ENCODE measurements around the gene PLD2.

Gene PLD2, protein sequence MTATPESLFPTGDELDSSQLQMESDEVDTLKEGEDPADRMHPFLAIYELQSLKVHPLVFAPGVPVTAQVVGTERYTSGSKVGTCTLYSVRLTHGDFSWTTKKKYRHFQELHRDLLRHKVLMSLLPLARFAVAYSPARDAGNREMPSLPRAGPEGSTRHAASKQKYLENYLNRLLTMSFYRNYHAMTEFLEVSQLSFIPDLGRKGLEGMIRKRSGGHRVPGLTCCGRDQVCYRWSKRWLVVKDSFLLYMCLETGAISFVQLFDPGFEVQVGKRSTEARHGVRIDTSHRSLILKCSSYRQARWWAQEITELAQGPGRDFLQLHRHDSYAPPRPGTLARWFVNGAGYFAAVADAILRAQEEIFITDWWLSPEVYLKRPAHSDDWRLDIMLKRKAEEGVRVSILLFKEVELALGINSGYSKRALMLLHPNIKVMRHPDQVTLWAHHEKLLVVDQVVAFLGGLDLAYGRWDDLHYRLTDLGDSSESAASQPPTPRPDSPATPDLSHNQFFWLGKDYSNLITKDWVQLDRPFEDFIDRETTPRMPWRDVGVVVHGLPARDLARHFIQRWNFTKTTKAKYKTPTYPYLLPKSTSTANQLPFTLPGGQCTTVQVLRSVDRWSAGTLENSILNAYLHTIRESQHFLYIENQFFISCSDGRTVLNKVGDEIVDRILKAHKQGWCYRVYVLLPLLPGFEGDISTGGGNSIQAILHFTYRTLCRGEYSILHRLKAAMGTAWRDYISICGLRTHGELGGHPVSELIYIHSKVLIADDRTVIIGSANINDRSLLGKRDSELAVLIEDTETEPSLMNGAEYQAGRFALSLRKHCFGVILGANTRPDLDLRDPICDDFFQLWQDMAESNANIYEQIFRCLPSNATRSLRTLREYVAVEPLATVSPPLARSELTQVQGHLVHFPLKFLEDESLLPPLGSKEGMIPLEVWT

DNA sequence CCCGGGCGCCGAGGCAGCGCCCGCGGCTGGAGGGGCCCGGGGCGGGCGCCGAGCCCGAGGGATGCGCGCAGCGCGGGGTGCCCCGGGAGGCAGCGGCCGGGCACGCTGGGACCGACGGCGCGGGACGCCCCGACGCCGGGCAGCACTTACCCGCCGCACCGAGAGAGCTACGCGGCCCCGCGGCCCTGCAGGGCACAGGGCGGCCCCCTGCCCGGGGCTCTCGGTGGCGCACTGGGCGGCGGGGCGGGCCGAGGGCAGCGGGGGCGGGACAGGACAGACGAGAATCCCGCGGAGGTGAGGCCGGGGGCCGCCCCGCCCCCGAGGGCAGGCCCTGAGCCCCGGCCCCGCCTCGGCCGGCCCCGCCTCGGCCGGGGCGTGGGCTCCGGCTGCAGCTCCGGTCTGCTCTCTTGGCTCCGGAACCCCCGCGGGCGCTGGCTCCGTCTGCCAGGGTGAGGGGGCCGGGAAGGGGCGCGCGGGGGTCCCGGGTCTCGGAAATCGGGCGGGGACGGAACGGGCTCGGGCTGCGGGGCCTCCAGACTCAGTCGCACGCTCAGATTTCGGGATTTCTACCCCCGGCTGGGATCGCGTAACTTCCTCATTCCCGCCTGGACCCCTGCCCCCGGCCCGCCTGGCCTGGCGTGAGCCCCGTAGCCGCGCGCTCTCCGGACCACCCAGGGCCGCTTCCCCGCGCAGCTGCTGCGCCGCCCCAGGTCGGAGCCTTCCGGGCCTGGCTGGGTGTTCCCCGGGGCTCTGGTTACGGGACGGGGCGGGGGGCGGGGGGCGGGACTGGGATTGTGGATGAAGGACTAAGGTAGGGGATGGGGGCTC lies at the start of gene PLD2:
TSS of gene PLD2 (plus strand) at position 376 of the 828 bp plus-strand sequence. CDS start 621 bp downstream, outside the sequence.
- Histone ChIP-seq H2AFZ (ENCODE audit: low read depth) (no peak within 1 kb of the TSS; the same call in 1 of the 2 replicates), H3K9ac (no peak within 1 kb of the TSS; the same call in 1 of the 2 replicates), H4K20me1 (ENCODE audit: insufficient read depth) (no peaks in the 10 kb centered on the region), H3K4me1 (ENCODE audit: low read depth, poor library complexity, severe bottlenecking) (peaks cover 3% of the 10 kb centered on the region), H3K27ac (no peak within 1 kb of the TSS), H3K4me2 (peak within 1 kb of the TSS; percentile 29; the same call in 1 of the 2 replicates), H3K36me3 (ENCODE audit: insufficient read depth) (no peaks in the 10 kb centered on the region), H3K79me2 (ENCODE audit: insufficient read depth, low read depth) (no peaks in the 10 kb centered on the region), H3K27me3 (ENCODE audit: insufficient read depth, low read depth) (no peaks in the 10 kb centered on the region), H3K4me3 (IDR thresholded peaks at IDR 0.05; ENCODE audit: insufficient read depth, low read depth, low read length) (no peak within 1 kb of the TSS)
- TF ChIP-seq, protein P1, sequence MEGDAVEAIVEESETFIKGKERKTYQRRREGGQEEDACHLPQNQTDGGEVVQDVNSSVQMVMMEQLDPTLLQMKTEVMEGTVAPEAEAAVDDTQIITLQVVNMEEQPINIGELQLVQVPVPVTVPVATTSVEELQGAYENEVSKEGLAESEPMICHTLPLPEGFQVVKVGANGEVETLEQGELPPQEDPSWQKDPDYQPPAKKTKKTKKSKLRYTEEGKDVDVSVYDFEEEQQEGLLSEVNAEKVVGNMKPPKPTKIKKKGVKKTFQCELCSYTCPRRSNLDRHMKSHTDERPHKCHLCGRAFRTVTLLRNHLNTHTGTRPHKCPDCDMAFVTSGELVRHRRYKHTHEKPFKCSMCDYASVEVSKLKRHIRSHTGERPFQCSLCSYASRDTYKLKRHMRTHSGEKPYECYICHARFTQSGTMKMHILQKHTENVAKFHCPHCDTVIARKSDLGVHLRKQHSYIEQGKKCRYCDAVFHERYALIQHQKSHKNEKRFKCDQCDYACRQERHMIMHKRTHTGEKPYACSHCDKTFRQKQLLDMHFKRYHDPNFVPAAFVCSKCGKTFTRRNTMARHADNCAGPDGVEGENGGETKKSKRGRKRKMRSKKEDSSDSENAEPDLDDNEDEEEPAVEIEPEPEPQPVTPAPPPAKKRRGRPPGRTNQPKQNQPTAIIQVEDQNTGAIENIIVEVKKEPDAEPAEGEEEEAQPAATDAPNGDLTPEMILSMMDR (conservative IDR thresholded peaks at IDR 0.05; ENCODE audit: low read depth, low read length): no peak

DNA sequence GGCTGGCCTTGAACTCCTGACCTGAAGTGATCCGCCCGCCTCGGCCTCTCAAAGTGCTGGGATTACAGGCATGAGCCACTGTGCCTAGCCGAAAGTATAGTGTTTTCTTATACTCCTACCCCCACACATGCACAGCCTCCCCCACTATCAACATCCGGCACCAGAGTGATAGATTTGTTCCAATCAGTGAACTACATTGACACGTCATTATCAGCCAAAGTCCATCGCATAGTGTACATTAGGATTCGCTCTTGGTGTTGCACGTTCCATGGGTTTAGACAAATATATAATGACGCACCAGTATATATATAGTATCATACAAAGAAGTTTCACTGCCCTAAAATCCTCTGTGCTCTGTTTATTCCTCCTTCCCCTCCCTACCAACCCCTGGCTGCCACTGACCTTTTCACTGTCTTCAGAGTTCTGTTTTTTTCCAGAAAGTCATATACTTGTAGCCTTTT lies 47.1 kb upstream of the PLD2 start:
- Histone ChIP-seq H3K27me3 (ENCODE audit: insufficient read depth, low read depth) (no peaks in the 10 kb centered on the region), H4K20me1 (ENCODE audit: insufficient read depth) (no peaks in the 10 kb centered on the region), H3K4me1 (ENCODE audit: low read depth, poor library complexity, severe bottlenecking) (no peaks in the 10 kb centered on the region), H3K9ac (no peak overlapping the region), H3K36me3 (ENCODE audit: insufficient read depth) (no peaks in the 10 kb centered on the region), H3K79me2 (ENCODE audit: insufficient read depth, low read depth) (no peaks in the 10 kb centered on the region), H3K4me3 (IDR thresholded peaks at IDR 0.05; ENCODE audit: insufficient read depth, low read depth, low read length) (no peak overlapping the region), H3K27ac (no peak overlapping the region), H3K4me2 (no peak overlapping the region), H2AFZ (ENCODE audit: low read depth) (no peak overlapping the region)
- TF ChIP-seq, protein P1 (conservative IDR thresholded peaks at IDR 0.05; ENCODE audit: low read depth, low read length): no peak

DNA sequence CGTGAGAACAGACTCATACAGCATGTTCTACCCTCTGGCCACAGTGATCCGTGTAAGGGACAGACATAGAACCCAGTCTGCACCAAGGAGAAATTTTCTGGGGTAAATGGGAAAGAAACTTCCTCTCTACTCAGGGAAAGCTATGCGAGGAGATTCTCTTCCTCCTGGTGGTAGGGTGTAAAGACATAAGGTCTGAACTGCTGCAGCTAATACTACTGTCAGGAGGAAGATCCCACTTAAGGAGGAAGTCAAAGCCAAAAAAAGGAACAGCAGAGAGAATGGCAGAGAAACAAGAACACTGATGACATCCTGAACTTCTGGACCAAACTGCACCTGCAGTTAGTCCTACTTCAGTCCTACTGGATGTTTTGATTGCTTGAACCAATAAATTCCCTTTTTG lies 42.4 kb upstream of the PLD2 start:
- no peak overlapping the region for H2AFZ ChIP-seq (ENCODE audit: low read depth)
- TF ChIP-seq, protein P1 (conservative IDR thresholded peaks at IDR 0.05; ENCODE audit: low read depth, low read length): no peak
- H4K20me1 ChIP-seq (ENCODE audit: insufficient read depth): no peaks in the 10 kb centered on the region
- no peaks in the 10 kb centered on the region for H3K36me3 ChIP-seq (ENCODE audit: insufficient read depth)
- no peaks in the 10 kb centered on the region for H3K27me3 ChIP-seq (ENCODE audit: insufficient read depth, low read depth)
- H3K27ac ChIP-seq: no peak overlapping the region
- no peak overlapping the region for H3K4me2 ChIP-seq
- no peaks in the 10 kb centered on the region for H3K79me2 ChIP-seq (ENCODE audit: insufficient read depth, low read depth)
- H3K9ac ChIP-seq: no peak overlapping the region
- no peak overlapping the region for H3K4me3 ChIP-seq (IDR thresholded peaks at IDR 0.05; ENCODE audit: insufficient read depth, low read depth, low read length)
- H3K4me1 ChIP-seq (ENCODE audit: low read depth, poor library complexity, severe bottlenecking): no peaks in the 10 kb centered on the region

DNA sequence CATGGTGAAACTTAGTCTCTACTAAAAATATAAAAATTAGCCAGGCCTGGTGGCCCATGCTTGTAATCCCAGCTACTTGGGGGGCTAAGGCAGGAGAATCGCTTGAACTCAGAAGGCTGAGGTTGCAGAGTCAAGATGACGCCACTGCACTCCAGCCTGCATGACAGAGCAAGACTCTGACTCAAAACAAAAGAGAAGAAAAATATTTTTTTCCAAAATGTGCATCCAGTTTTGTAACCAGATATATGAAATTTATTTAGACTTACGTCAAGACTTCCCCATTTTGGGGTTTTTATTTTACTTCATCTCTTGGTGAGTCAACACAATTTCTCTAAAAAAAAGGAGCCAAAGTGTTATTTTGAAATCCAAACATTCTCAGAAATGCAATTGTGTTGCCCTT lies 40.8 kb upstream of the PLD2 start:
- H2AFZ ChIP-seq (ENCODE audit: low read depth): no peak overlapping the region
- H3K4me2 ChIP-seq: no peak overlapping the region
- no peak overlapping the region for H3K9ac ChIP-seq
- H3K36me3 ChIP-seq (ENCODE audit: insufficient read depth): no peaks in the 10 kb centered on the region
- H3K4me1 ChIP-seq (ENCODE audit: low read depth, poor library complexity, severe bottlenecking): no peaks in the 10 kb centered on the region
- H3K27ac ChIP-seq: no peak overlapping the region
- H4K20me1 ChIP-seq (ENCODE audit: insufficient read depth): no peaks in the 10 kb centered on the region
- no peaks in the 10 kb centered on the region for H3K79me2 ChIP-seq (ENCODE audit: insufficient read depth, low read depth)
- H3K27me3 ChIP-seq (ENCODE audit: insufficient read depth, low read depth): no peaks in the 10 kb centered on the region
- TF ChIP-seq, protein P1 (conservative IDR thresholded peaks at IDR 0.05; ENCODE audit: low read depth, low read length): no peak
- H3K4me3 ChIP-seq (IDR thresholded peaks at IDR 0.05; ENCODE audit: insufficient read depth, low read depth, low read length): no peak overlapping the region

All from KMS-11 (cell line).